Measurements from ENCODE around the gene GPATCH4. TPM values are rescaled to one million over a fixed set of nuclear protein-coding genes. Genes with fewer than 3 reads are reported as not detected.
"Not testable (repeated sequence)": the region's sequence is repeated elsewhere in the genome, so short reads cannot be mapped to it uniquely, and the experiment has no call there.

The GPATCH4 gene
- polyA plus RNA-seq, 3 donors: 12.5 to 42.2 (median 29.1) TPM

DNA sequence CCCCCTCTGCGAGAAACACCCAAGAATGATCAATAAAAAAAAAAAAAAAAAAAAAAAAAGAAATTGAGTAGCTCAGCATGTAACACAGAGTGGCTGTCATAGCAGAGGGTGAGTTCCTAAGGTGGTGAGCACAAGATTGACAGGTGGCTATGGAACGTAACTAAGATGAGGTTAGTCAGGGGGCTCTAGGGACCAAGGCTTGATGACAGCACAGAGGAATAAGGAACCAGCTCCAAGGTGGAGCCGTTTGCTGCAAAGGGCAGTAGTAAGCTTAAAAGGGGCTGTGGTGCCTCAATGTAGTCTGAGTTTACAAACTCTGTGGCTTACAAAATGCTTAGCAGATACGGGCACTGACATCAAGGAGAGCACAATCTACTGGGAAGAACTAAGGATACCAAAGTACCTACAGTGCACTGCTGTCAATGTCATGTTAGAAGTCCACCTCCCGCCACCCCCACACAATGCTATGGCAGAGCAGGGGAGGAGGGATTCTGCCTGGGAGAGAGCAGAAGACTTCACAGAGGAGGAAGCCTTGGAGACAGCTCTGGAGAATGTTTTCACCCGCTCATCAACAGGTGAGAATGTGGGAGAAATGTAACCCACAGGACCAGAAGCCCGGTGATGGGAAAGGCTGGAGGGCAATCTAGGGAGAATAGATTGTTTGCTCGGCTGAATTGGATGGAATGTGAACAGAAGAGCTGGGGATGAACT is 42.0 kb downstream of the GPATCH4 start:
- 84 to 94% (median 90%) methylated on average over 7 of the region's 8 CpGs for WGBS, 3 donors
- no peak overlapping the region for H3K27ac ChIP-seq (ENCODE audit: low read depth, low read length)

- 83 to 86% (median 86%) methylated on average over 9 of the region's 9 CpGs for WGBS, 3 donors
Observed at GRCh38 chr1:156556354-156556753, 44.9 kb downstream of the GPATCH4 start.

GRCh38 chr1:156555715-156556114 is 45.6 kb downstream of the GPATCH4 start:
- H3K27ac ChIP-seq (ENCODE audit: low read depth, low read length): no peak overlapping the region
- WGBS, 3 donors: 69 to 90% (median 84%) methylated on average over 2 of the region's 2 CpGs

More at GRCh38 chr1:156556354-156556753, 44.9 kb downstream of the GPATCH4 start:
- H3K27ac ChIP-seq (ENCODE audit: low read depth, low read length): no peak overlapping the region

DNA sequence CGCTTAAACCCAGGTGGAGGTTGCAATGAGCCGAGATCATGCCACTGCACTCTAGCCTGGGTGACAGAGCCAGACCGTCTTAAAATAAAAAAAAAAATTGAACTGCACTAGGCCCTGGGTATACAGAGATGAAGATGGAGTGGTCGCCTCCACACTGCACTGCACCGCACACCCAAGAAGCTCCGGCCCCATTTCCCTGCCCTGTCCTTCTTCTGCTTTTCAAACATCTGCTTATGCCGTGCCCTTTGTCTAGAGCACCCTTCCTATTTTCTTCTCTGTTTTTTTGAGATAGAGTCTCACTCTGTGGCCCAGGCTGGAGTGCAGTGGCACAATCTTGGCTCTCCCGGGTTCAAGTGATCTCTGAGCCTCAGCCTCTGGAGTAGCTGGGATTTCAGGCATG is 46.3 kb downstream of the GPATCH4 start:
- WGBS, 3 donors: 80 to 83% (median 80%) methylated on average over 8 of the region's 8 CpGs
- no peak overlapping the region for H3K27ac ChIP-seq (ENCODE audit: low read depth, low read length)

GRCh38 chr1:156553860-156554485 is 47.3 kb downstream of the GPATCH4 start:
- WGBS, 3 donors: 93 to 94% (median 94%) methylated on average over 6 of the region's 6 CpGs
- no peak overlapping the region for H3K27ac ChIP-seq (ENCODE audit: low read depth, low read length)

DNA sequence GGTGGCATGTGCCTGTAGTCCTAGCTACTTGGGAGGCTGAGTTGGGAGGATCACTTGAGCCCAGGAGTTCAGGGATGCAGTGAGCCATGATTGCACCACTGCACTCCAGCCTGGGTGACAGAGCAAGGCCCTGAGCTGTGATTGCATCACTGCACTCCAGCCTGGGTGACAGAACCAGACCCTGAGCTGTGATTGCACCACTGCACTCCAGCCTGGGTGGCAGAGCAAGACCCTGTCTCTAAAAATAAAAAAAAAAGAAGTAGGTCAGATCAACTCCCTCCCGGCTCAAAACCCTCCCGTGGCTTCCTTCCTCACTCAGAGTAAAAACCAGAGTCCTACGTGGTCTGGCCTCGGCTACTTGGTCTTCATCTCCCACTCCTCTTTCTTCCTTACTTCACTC is 48.3 kb downstream of the GPATCH4 start:
- H3K27ac ChIP-seq (ENCODE audit: low read depth, low read length): not testable (repeated sequence)
- 59 to 94% (median 63%) methylated on average over 4 of the region's 4 CpGs for WGBS, 3 donors

DNA sequence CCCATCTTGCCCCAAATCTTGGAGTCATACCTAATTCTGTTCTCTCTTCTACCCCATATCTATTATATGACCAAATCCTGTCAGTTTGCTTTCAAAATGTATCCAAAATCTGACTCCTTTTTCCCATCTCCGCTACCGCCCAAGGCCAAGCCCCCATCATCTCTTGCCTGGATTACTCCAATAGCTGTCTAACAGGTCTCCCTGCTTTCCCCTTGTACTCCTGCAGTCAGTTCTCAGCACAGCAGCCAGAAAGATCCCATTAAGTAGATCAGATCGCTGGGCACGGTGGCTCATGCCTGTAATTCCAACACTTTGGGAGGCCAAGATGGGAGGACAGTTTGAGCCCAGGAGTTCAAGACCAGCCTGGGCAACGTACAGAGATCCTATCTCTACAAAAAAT is 48.8 kb downstream of the GPATCH4 start:
- WGBS, 3 donors: 74 to 75% (median 75%) methylated on average over 5 of the region's 5 CpGs
- no peak overlapping the region for H3K27ac ChIP-seq (ENCODE audit: low read depth, low read length)

GRCh38 chr1:156551869-156552268 is 49.4 kb downstream of the GPATCH4 start:
- WGBS, 3 donors: 72 to 94% (median 84%) methylated on average over 6 of the region's 6 CpGs
- H3K27ac ChIP-seq (ENCODE audit: low read depth, low read length): no peak overlapping the region

- WGBS, 3 donors: 59 to 85% (median 77%) methylated on average over 3 of the region's 3 CpGs
- H3K27ac ChIP-seq (ENCODE audit: low read depth, low read length): no peak overlapping the region
Observed at GRCh38 chr1:156551066-156551643, 50.1 kb downstream of the GPATCH4 start.

DNA sequence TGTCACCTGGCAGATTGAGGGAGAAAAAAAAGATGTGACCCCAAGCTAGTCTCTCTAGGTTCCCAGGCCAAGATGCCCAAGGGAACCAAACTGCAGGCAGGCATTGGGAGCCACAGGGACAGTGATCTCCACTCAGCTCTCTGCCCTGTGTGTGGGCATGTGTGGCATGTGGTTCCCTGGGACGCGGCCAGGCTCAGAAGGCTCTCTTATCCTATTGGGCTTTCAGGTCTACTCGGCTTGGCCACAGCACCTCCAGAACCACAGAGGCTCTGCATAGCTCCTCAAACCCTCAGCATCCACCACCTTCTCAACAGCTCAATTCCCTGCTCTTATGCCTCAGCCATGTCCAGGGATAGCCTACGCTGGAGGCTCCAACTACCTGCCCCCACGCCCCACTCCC is 50.9 kb downstream of the GPATCH4 start:
- 67 to 90% (median 78%) methylated on average over 5 of the region's 5 CpGs for WGBS, 3 donors
- H3K27ac ChIP-seq (ENCODE audit: low read depth, low read length): no peak overlapping the region

DNA sequence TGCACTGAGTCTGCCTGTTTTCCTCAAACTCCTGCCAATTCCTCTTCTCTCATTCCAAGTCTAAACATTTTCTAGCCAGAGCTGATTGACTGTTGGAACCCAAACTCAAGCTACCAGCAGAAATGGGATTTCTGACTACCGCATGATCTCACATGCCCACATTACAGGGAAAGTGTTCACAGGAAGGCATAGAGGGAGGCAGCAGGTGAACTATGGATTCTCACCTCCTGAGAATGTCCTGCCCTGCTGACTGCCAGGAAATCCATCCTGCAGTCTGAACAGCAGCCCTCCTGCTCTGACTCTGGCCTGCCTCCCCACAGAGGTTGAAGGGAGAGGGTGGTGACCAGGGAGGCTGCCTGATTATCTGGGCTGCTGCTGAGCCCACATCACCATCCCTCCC is 51.4 kb downstream of the GPATCH4 start:
- 98 to 100% (median 100%) methylated on average over 1 of the region's 1 CpG for WGBS, 3 donors
- no peak overlapping the region for H3K27ac ChIP-seq (ENCODE audit: low read depth, low read length)

- no peak overlapping the region for H3K27ac ChIP-seq (ENCODE audit: low read depth, low read length)
- WGBS, 3 donors: 78 to 81% (median 79%) methylated on average over 2 of the region's 2 CpGs
Observed at GRCh38 chr1:156549390-156549789, 51.9 kb downstream of the GPATCH4 start.

GRCh38 chr1:156547982-156548381 is 53.3 kb downstream of the GPATCH4 start:
- WGBS, 3 donors: 48 to 95% (median 94%) methylated on average over 9 of the region's 9 CpGs
- H3K27ac ChIP-seq (ENCODE audit: low read depth, low read length): no peak overlapping the region

DNA sequence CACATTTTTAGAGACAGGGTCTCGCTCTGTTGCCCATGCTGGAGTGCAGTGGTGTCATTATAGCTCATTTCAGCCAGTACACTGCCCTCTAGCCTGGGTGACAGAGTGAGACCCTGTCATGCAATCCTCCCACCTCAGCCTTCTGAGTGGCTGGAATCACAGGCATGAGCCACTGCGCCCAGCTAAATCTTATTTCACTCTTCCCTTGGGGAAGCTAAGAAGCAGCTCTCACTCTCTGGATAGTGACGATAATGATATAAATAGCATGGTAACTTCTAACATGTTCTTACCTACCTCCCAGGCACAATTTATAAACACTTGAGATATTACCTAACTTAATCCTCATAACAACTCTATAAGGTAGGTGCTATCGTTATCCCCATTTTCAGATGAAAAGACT is 53.8 kb downstream of the GPATCH4 start:
- WGBS, 3 donors: 97 to 99% (median 98%) methylated on average over 4 of the region's 4 CpGs

DNA sequence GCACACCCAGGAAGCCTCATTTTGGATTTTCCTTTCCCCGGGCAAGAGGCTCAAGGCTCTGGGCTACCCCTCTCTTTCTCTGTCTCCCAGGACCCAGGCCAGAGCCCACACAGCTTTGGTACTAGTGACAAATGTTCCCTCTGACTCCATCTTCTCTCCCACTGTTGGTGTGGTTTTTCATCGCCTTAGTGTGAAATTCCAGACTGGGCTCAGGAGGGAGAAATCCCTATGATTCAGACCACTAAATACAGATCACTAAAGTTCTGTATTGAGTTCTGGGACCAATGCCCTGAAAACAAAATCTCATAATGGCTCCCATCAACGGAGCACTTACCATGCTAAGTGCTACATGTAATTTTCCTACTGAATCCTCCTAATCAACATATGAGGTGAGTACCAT is 55.0 kb downstream of the GPATCH4 start:
- no peak overlapping the region for H3K27ac ChIP-seq (ENCODE audit: low read depth, low read length)
- WGBS, 3 donors: 83 to 96% (median 92%) methylated on average over 3 of the region's 3 CpGs

More for the DNA sequence above, 53.8 kb downstream of the GPATCH4 start:
- H3K27ac ChIP-seq (ENCODE audit: low read depth, low read length): no peak overlapping the region

DNA sequence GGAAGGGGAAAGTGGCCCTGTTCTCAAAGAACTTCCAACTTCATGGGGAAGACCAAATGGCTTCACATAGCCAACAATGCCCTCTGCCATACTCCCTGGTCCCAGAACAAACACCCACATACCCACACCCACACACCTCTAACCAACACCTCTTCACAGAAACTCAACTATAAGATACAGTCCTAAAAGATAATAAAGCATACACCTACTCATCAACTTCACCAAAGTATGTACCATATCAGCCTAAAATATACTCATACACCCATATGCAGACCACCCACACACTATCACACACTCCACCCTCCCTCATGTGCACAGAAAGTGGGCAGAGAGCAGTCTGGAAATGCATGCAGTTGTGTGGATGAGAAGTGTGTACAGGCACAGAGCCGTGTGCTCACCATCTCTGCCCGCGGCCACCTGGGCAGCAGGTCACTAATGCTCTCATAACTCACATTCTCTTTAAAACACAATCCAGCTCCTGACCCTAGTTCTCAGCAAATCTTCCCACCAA is 56.6 kb downstream of the GPATCH4 start:
- WGBS, 3 donors: 96 to 100% (median 98%) methylated on average over 3 of the region's 3 CpGs
- H3K27ac ChIP-seq (ENCODE audit: low read depth, low read length): no peak overlapping the region
